Neuron (in vitro differentiated cells): ENCODE results near the gene ATP2C2.

ENCODE experiments used
- H2AFZ ChIP-seq: one replicate; pipeline ENCODE4 v1.6.1; 2013; ENCODE audit warnings: low read depth, mild to moderate bottlenecking, inconsistent platforms, low read length, moderate library complexity
- H3K27me3 ChIP-seq: one replicate; pipeline ENCODE4 v1.6.1; 2013; ENCODE audit warnings: low read length; ENCODE audit not compliant: insufficient read depth
- H3K36me3 ChIP-seq: one replicate; pipeline ENCODE4 v1.6.1; 2013; ENCODE audit warnings: low read length; ENCODE audit not compliant: insufficient read depth
- H3K4me1 ChIP-seq: one replicate; pipeline ENCODE4 v1.6.1; 2013; ENCODE audit warnings: low read length; ENCODE audit not compliant: insufficient read depth
- H3K4me3 ChIP-seq: 2 replicates; pipeline ENCODE4 v1.5.1; 2013; ENCODE audit warnings: mild to moderate bottlenecking, low read length, moderate library complexity
- H3K9me3 ChIP-seq: one replicate; pipeline ENCODE4 v1.6.1; 2013; ENCODE audit warnings: low read length

ATP2C2 gene

GRCh38 chr16:84462296-84463210 lies 94.2 kb downstream of the ATP2C2 start:
- Histone ChIP-seq H3K36me3 (peaks cover 31% of the 10 kb centered on the region), H3K4me3 (no peak overlapping the region), H3K4me1 (no peaks in the 10 kb centered on the region), H3K27me3 (no peaks in the 10 kb centered on the region), H3K9me3 (peaks cover 15% of the 10 kb centered on the region), H2AFZ (no peak overlapping the region)

- H3K4me3 ChIP-seq = no peak overlapping the region
- H3K36me3 ChIP-seq = peaks cover 35% of the 10 kb centered on the region
- H3K9me3 ChIP-seq = peaks cover 17% of the 10 kb centered on the region
- H3K4me1 ChIP-seq = no peaks in the 10 kb centered on the region
- H3K27me3 ChIP-seq = no peaks in the 10 kb centered on the region
- H2AFZ ChIP-seq = no peak overlapping the region
Observed at GRCh38 chr16:84463221-84463620, 94.9 kb downstream of the ATP2C2 start.

GRCh38 chr16:84464116-84464515 lies 95.8 kb downstream of the ATP2C2 start:
- Histone ChIP-seq H3K36me3 (peaks cover 35% of the 10 kb centered on the region), H2AFZ (no peak overlapping the region), H3K4me3 (no peak overlapping the region), H3K27me3 (no peaks in the 10 kb centered on the region), H3K9me3 (peaks cover 15% of the 10 kb centered on the region), H3K4me1 (no peaks in the 10 kb centered on the region)

- Histone ChIP-seq H3K4me3 (no peak overlapping the region), H2AFZ (no peak overlapping the region)
Observed at GRCh38 chr16:84465154-84465553, 96.8 kb downstream of the ATP2C2 start.

GRCh38 chr16:84466692-84467091 lies 98.4 kb downstream of the ATP2C2 start:
- no peak overlapping the region for H2AFZ ChIP-seq
- H3K4me1 ChIP-seq = no peaks in the 10 kb centered on the region
- no peak overlapping the region for H3K4me3 ChIP-seq
- H3K36me3 ChIP-seq = peaks cover 35% of the 10 kb centered on the region
- peaks cover 15% of the 10 kb centered on the region for H3K9me3 ChIP-seq
- H3K27me3 ChIP-seq = no peaks in the 10 kb centered on the region

More at GRCh38 chr16:84465154-84465553, 96.8 kb downstream of the ATP2C2 start:
- Histone ChIP-seq H3K9me3 (peaks cover 15% of the 10 kb centered on the region), H3K4me1 (no peaks in the 10 kb centered on the region), H3K36me3 (peaks cover 35% of the 10 kb centered on the region), H3K27me3 (no peaks in the 10 kb centered on the region)

- peaks cover 19% of the 10 kb centered on the region for H3K9me3 ChIP-seq
- no peak overlapping the region for H3K4me3 ChIP-seq
- H3K27me3 ChIP-seq = no peaks in the 10 kb centered on the region
Observed at GRCh38 chr16:84467256-84467655, 98.9 kb downstream of the ATP2C2 start.

GRCh38 chr16:84467709-84468108 lies 99.4 kb downstream of the ATP2C2 start:
- H3K36me3 ChIP-seq = peaks cover 34% of the 10 kb centered on the region
- H3K27me3 ChIP-seq = no peaks in the 10 kb centered on the region

More at GRCh38 chr16:84467256-84467655, 98.9 kb downstream of the ATP2C2 start:
- no peak overlapping the region for H2AFZ ChIP-seq
- H3K36me3 ChIP-seq = peaks cover 35% of the 10 kb centered on the region
- no peaks in the 10 kb centered on the region for H3K4me1 ChIP-seq

GRCh38 chr16:84471316-84471715 lies 103.0 kb downstream of the ATP2C2 start:
- no peaks in the 10 kb centered on the region for H3K27me3 ChIP-seq
- H3K4me3 ChIP-seq = no peak overlapping the region
- peaks cover 13% of the 10 kb centered on the region for H3K36me3 ChIP-seq
- H3K9me3 ChIP-seq = peaks cover 20% of the 10 kb centered on the region
- no peak overlapping the region for H2AFZ ChIP-seq
- H3K4me1 ChIP-seq = peaks cover 7% of the 10 kb centered on the region

More at GRCh38 chr16:84467709-84468108, 99.4 kb downstream of the ATP2C2 start:
- H3K4me1 ChIP-seq = no peaks in the 10 kb centered on the region
- peaks cover 23% of the 10 kb centered on the region for H3K9me3 ChIP-seq
- no peak overlapping the region for H2AFZ ChIP-seq
- no peak overlapping the region for H3K4me3 ChIP-seq

- H3K4me1 ChIP-seq = peaks cover 9% of the 10 kb centered on the region
- H3K27me3 ChIP-seq = no peaks in the 10 kb centered on the region
- H3K4me3 ChIP-seq = no peak overlapping the region
- no peak overlapping the region for H2AFZ ChIP-seq
- H3K9me3 ChIP-seq = peaks cover 20% of the 10 kb centered on the region
- peaks cover 9% of the 10 kb centered on the region for H3K36me3 ChIP-seq
Observed at GRCh38 chr16:84471966-84472365, 103.6 kb downstream of the ATP2C2 start.

- Histone ChIP-seq H3K36me3 (peaks cover 13% of the 10 kb centered on the region), H3K27me3 (no peaks in the 10 kb centered on the region), H3K4me3 (no peak overlapping the region), H3K4me1 (peaks cover 18% of the 10 kb centered on the region), H3K9me3 (peaks cover 16% of the 10 kb centered on the region), H2AFZ (no peak overlapping the region)
Observed at GRCh38 chr16:84475643-84476240, 107.4 kb downstream of the ATP2C2 start.

GRCh38 chr16:84476401-84476800 lies 108.1 kb downstream of the ATP2C2 start:
- H3K9me3 ChIP-seq = peaks cover 16% of the 10 kb centered on the region
- H3K36me3 ChIP-seq = peaks cover 13% of the 10 kb centered on the region
- no peak overlapping the region for H3K4me3 ChIP-seq
- no peak overlapping the region for H2AFZ ChIP-seq
- peaks cover 18% of the 10 kb centered on the region for H3K4me1 ChIP-seq
- no peaks in the 10 kb centered on the region for H3K27me3 ChIP-seq

- Histone ChIP-seq H3K36me3 (peaks cover 22% of the 10 kb centered on the region), H3K4me1 (peaks cover 18% of the 10 kb centered on the region), H3K27me3 (no peaks in the 10 kb centered on the region), H3K4me3 (no peak overlapping the region), H3K9me3 (peaks cover 9% of the 10 kb centered on the region), H2AFZ (no peak overlapping the region)
Observed at GRCh38 chr16:84477661-84478060, 109.3 kb downstream of the ATP2C2 start.

- no peak overlapping the region for H2AFZ ChIP-seq
- H3K36me3 ChIP-seq = peaks cover 26% of the 10 kb centered on the region
- peaks cover 8% of the 10 kb centered on the region for H3K9me3 ChIP-seq
- H3K4me1 ChIP-seq = peaks cover 18% of the 10 kb centered on the region
- H3K4me3 ChIP-seq = no peak overlapping the region
- H3K27me3 ChIP-seq = no peaks in the 10 kb centered on the region
Observed at GRCh38 chr16:84478172-84478947, 110.0 kb downstream of the ATP2C2 start.
